HepG2 (cell line): ENCODE data around the gene JTB. TPM values are rescaled to one million over a fixed set of nuclear protein-coding genes. Genes with fewer than 3 reads are reported as not detected.

Experiments used
- ASH2L ChIP-seq: fragments of 300-600, 200-600 bp; sonication (generic); IDR thresholded peaks from 2 replicates; pipeline ENCODE4 v1.7.0; 2017; ENCODE audit warnings: low read depth, mild to moderate bottlenecking, moderate library complexity, mixed read lengths, low read length; ENCODE audit not compliant: insufficient read length
- ELF3 ChIP-seq: IDR thresholded peaks from 2 replicates; pipeline ENCODE4 v1.6.1; 2016; ENCODE audit warnings: missing genetic modification reagents, missing compliant biosample characterization
- HNRNPK ChIP-seq: fragments of 200-400 bp; formaldehyde crosslinking; IDR thresholded peaks from 2 replicates; pipeline ENCODE4 v1.6.1; 2018; ENCODE audit warnings: low read length, low read depth, moderate library complexity, mild to moderate bottlenecking; ENCODE audit not compliant: poor library complexity, severe bottlenecking
- LCORL ChIP-seq, 2 experiments: fragments of 450-650 bp in 1 of 2; sonication (generic) in 1 of 2; formaldehyde crosslinking in 1 of 2; IDR thresholded peaks; 2 replicates each; pipeline versions ENCODE4 v1.5.0 to v1.6.1; 2017 to 2020; ENCODE audit warnings: antibody characterized with exemption in 1 of 2, missing genetic modification reagents in 1 of 2
- NCOA5 ChIP-seq: sonication (generic); formaldehyde crosslinking; IDR thresholded peaks from 2 replicates; pipeline ENCODE4 v1.4.0; 2020; ENCODE audit warnings: missing genetic modification reagents
- NR1H2 ChIP-seq: sonication (generic); formaldehyde crosslinking; IDR thresholded peaks from 2 replicates; pipeline ENCODE4 v1.8.1; 2022; ENCODE audit warnings: low read depth, missing genetic modification reagents, borderline replicate concordance
- NR3C1 ChIP-seq: sonication (generic); formaldehyde crosslinking; IDR thresholded peaks from 2 replicates; pipeline ENCODE4 v1.4.0; 2020; ENCODE audit warnings: missing genetic modification reagents
- ONECUT2 ChIP-seq: sonication (generic); formaldehyde crosslinking; IDR thresholded peaks from 2 replicates; pipeline ENCODE4 v1.4.0; 2020; ENCODE audit warnings: missing genetic modification reagents
- POLR2G ChIP-seq: fragments of 200-400 bp; formaldehyde crosslinking; IDR thresholded peaks from 2 replicates; pipeline ENCODE4 v1.6.1; 2018; ENCODE audit warnings: mild to moderate bottlenecking, low read depth, low read length, moderate library complexity
- SOX5 ChIP-seq: IDR thresholded peaks from 2 replicates; pipeline ENCODE4 v1.6.1; 2016; ENCODE audit warnings: borderline replicate concordance
- TBP ChIP-seq: sonication (generic); formaldehyde crosslinking; IDR thresholded peaks from 2 replicates; pipeline ENCODE4 v1.5.0; 2020; ENCODE audit warnings: missing genetic modification reagents
- ZNF260 ChIP-seq: sonication (generic); formaldehyde crosslinking; IDR thresholded peaks from 2 replicates; pipeline ENCODE4 v1.4.0; 2020; ENCODE audit warnings: missing genetic modification reagents, low read depth, mild to moderate bottlenecking, borderline replicate concordance
- ZNF335 ChIP-seq: sonication (generic); formaldehyde crosslinking; IDR thresholded peaks from 2 replicates; pipeline ENCODE4 v1.4.0; 2020; ENCODE audit warnings: missing genetic modification reagents
- ZNF501 ChIP-seq: sonication (generic); formaldehyde crosslinking; IDR thresholded peaks from 2 replicates; pipeline ENCODE4 v1.5.1; 2020; ENCODE audit warnings: mild to moderate bottlenecking, moderate library complexity, missing genetic modification reagents
- ZNF589 ChIP-seq: sonication (generic); formaldehyde crosslinking; conservative IDR thresholded peaks from 2 replicates; pipeline ENCODE4 v1.8.0; 2022; ENCODE audit warnings: mild to moderate bottlenecking, moderate library complexity, missing genetic modification reagents
- ZNF644 ChIP-seq: IDR thresholded peaks from 2 replicates; pipeline ENCODE4 v1.6.1; 2016; ENCODE audit warnings: low read depth
- ZNF782 ChIP-seq: sonication (generic); formaldehyde crosslinking; IDR thresholded peaks from 2 replicates; pipeline ENCODE4 v1.4.0; 2020; ENCODE audit warnings: missing genetic modification reagents, mild to moderate bottlenecking, borderline replicate concordance
- ZNF83 ChIP-seq: sonication (generic); formaldehyde crosslinking; IDR thresholded peaks from 2 replicates; pipeline ENCODE4 v1.4.0; 2020; ENCODE audit warnings: missing genetic modification reagents, mild to moderate bottlenecking, borderline replicate concordance
- polyA plus RNA-seq, 8 experiments: library from polyadenylated mRNA; depleted of rRNA in 3 of 8; stranded (reverse) in 7 of 8; unstranded in 1 of 8; fragments of >200 nt; fragmentation: Illumina TruSeq in 4 of 8; extraction: Trizol in 4 of 8; gene quantifications; 2 replicates each; pipeline versions ENCODE4 v1.2.1 to v1.2.3, GENCODE V29; 2011 to 2016; ENCODE audit warnings: low read depth in 4 of 8, missing spikeins in 1 of 8, mixed read lengths in 1 of 8; ENCODE audit not compliant: insufficient read depth in 1 of 8
- total RNA-seq, 5 experiments: library from RNA; depleted of rRNA; stranded (reverse); fragments of >200 nt; fragmentation: Illumina TruSeq; extraction: Trizol; gene quantifications; 2 replicates each; pipeline ENCODE4 v1.2.3, GENCODE V29; 2016; ENCODE audit warnings: low read depth in 1 of 5
- TF ChIP-seq, protein P1 (sequence below), 2 experiments: fragments of 450-650 bp in 1 of 2; sonication (generic) in 1 of 2; formaldehyde crosslinking; IDR thresholded peaks; 2 replicates each; pipeline versions ENCODE4 v1.5.0 to v1.8.0; 2020 to 2022; ENCODE audit warnings: mild to moderate bottlenecking in 1 of 2, missing genetic modification reagents in 1 of 2
- TF ChIP-seq, protein P2 (sequence below): sonication (generic); formaldehyde crosslinking; IDR thresholded peaks from 2 replicates; pipeline ENCODE4 v1.5.0; 2020; ENCODE audit warnings: mild to moderate bottlenecking, missing genetic modification reagents
- TF ChIP-seq, protein P3 (sequence below): sonication (generic); formaldehyde crosslinking; IDR thresholded peaks from 2 replicates; pipeline ENCODE4 v1.4.0; 2020; ENCODE audit warnings: missing genetic modification reagents, borderline replicate concordance
- TF ChIP-seq, protein P4 (sequence below): sonication (generic); formaldehyde crosslinking; IDR thresholded peaks from 2 replicates; pipeline ENCODE4 v1.5.0; 2020; ENCODE audit warnings: missing genetic modification reagents

The JTB gene
- total and polyA plus RNA-seq, 2 of the 13 experiments (the other 11 are each of a cell fraction or from before 2014, with no cell fraction given): 96.7 to 99.2 TPM

DNA sequence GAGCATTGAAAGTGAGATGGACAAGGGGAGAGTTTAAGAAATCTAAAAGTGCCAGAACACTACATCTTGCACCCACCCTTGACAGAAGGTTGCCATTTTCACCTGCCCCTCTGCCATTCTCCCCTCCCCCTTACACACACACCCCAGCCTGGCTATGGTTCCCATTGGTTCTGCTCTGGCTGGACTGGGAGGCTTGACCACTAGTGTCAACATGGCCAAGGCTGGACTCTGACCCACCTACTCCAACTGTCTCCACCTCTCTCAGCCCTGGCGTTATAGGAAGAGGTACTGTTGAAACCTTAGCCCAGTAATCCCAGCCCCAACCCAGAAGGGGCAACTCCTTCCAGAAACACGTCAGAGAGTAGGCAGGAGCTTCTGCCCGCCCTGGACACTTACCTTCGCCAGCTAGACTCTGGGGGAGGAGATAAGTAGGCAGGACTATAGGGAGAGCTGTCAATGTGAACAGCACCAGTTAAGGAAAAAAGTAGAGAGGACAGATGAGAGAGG is 23.6 kb downstream of the JTB start (continued):
- no peak for TF ChIP-seq LCORL (IDR thresholded peaks at IDR 0.05)
- TF ChIP-seq LCORL (CRISPR knock-in tag; IDR thresholded peaks at IDR 0.05): 0 out of 2 replicates have a peak, but pooled peaks have one; percentile 23
- no peak for TF ChIP-seq ZNF782 (CRISPR knock-in tag)
- TF ChIP-seq, protein P1, sequence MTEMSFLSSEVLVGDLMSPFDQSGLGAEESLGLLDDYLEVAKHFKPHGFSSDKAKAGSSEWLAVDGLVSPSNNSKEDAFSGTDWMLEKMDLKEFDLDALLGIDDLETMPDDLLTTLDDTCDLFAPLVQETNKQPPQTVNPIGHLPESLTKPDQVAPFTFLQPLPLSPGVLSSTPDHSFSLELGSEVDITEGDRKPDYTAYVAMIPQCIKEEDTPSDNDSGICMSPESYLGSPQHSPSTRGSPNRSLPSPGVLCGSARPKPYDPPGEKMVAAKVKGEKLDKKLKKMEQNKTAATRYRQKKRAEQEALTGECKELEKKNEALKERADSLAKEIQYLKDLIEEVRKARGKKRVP (CRISPR knock-in tag; IDR thresholded peaks at IDR 0.05): no peak
- 0 out of 2 replicates have a peak, but pooled peaks have one; percentile 53 for TF ChIP-seq ZNF501 (CRISPR knock-in tag)
- no peak for TF ChIP-seq ZNF589 (CRISPR knock-in tag)
- TF ChIP-seq NR3C1 (CRISPR knock-in tag): no peak
- no peak for TF ChIP-seq ZNF335 (CRISPR knock-in tag)
- TF ChIP-seq NCOA5 (CRISPR knock-in tag): no peak
- TF ChIP-seq TBP (CRISPR knock-in tag): no peak
- no peak for TF ChIP-seq ZNF260 (CRISPR knock-in tag)
- TF ChIP-seq HNRNPK: no peak
- no peak for TF ChIP-seq ONECUT2 (CRISPR knock-in tag)
- no peak for TF ChIP-seq NR1H2 (CRISPR knock-in tag)
- TF ChIP-seq, protein P2, sequence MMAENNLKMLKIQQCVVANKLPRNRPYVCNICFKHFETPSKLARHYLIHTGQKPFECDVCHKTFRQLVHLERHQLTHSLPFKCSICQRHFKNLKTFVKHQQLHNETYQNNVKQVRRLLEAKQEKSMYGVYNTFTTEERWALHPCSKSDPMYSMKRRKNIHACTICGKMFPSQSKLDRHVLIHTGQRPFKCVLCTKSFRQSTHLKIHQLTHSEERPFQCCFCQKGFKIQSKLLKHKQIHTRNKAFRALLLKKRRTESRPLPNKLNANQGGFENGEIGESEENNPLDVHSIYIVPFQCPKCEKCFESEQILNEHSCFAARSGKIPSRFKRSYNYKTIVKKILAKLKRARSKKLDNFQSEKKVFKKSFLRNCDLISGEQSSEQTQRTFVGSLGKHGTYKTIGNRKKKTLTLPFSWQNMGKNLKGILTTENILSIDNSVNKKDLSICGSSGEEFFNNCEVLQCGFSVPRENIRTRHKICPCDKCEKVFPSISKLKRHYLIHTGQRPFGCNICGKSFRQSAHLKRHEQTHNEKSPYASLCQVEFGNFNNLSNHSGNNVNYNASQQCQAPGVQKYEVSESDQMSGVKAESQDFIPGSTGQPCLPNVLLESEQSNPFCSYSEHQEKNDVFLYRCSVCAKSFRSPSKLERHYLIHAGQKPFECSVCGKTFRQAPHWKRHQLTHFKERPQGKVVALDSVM (CRISPR knock-in tag): no peak
- TF ChIP-seq ZNF83 (CRISPR knock-in tag): no peak
- TF ChIP-seq POLR2G: 0 out of 2 replicates have a peak, but pooled peaks have one; percentile 17
- TF ChIP-seq ZNF644 (CRISPR knock-in tag): peak; percentile 98
- peak; percentile 63; the same call in 1 of the 2 replicates for TF ChIP-seq ELF3
- TF ChIP-seq SOX5 (CRISPR knock-in tag): peak; percentile 54
- TF ChIP-seq ASH2L: peak; percentile 58
- TF ChIP-seq, protein P3, sequence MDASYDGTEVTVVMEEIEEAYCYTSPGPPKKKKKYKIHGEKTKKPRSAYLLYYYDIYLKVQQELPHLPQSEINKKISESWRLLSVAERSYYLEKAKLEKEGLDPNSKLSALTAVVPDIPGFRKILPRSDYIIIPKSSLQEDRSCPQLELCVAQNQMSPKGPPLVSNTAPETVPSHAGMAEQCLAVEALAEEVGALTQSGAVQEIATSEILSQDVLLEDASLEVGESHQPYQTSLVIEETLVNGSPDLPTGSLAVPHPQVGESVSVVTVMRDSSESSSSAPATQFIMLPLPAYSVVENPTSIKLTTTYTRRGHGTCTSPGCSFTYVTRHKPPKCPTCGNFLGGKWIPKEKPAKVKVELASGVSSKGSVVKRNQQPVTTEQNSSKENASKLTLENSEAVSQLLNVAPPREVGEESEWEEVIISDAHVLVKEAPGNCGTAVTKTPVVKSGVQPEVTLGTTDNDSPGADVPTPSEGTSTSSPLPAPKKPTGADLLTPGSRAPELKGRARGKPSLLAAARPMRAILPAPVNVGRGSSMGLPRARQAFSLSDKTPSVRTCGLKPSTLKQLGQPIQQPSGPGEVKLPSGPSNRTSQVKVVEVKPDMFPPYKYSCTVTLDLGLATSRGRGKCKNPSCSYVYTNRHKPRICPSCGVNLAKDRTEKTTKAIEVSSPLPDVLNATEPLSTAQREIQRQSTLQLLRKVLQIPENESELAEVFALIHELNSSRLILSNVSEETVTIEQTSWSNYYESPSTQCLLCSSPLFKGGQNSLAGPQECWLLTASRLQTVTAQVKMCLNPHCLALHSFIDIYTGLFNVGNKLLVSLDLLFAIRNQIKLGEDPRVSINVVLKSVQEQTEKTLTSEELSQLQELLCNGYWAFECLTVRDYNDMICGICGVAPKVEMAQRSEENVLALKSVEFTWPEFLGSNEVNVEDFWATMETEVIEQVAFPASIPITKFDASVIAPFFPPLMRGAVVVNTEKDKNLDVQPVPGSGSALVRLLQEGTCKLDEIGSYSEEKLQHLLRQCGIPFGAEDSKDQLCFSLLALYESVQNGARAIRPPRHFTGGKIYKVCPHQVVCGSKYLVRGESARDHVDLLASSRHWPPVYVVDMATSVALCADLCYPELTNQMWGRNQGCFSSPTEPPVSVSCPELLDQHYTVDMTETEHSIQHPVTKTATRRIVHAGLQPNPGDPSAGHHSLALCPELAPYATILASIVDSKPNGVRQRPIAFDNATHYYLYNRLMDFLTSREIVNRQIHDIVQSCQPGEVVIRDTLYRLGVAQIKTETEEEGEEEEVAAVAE (CRISPR knock-in tag): peak; percentile 94
- TF ChIP-seq, protein P4, sequence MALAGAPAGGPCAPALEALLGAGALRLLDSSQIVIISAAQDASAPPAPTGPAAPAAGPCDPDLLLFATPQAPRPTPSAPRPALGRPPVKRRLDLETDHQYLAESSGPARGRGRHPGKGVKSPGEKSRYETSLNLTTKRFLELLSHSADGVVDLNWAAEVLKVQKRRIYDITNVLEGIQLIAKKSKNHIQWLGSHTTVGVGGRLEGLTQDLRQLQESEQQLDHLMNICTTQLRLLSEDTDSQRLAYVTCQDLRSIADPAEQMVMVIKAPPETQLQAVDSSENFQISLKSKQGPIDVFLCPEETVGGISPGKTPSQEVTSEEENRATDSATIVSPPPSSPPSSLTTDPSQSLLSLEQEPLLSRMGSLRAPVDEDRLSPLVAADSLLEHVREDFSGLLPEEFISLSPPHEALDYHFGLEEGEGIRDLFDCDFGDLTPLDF (CRISPR knock-in tag): no peak
